Uterus (tissue), 4 donors: ENCODE measurements around the gene PLIN4. TPM values are rescaled to one million over a fixed set of nuclear protein-coding genes. Genes with fewer than 3 reads are reported as not detected.

Source experiments
- DNase-seq, 2 donors: peaks; one replicate each; pipeline ENCODE4 v3.0.0-alpha.2; 2019 to 2020
- H3K27ac ChIP-seq, 2 donors: fragments of 200-600 bp; sonication (generic); 1 replicate in 1 of 2; 2 replicates in 1 of 2; pipeline ENCODE4 v1.5.1; 2016 to 2018
- H3K27me3 ChIP-seq, 2 donors: fragments of 200-600 bp; sonication (generic); one replicate each; pipeline ENCODE4 v1.5.1; 2018 to 2019; ENCODE audit warnings: control low read depth in 1 of 2
- H3K36me3 ChIP-seq, 2 donors: fragments of 200-600 bp; sonication (generic); one replicate each; pipeline ENCODE4 v1.5.1; 2019; ENCODE audit warnings: control low read depth in 1 of 2
- H3K4me1 ChIP-seq, 2 donors: fragments of 200-600 bp; sonication (generic); one replicate each; pipeline ENCODE4 v1.5.1; 2018 to 2019; ENCODE audit warnings: control low read depth in 1 of 2
- H3K4me3 ChIP-seq, 2 donors: fragments of 200-600 bp; sonication (generic); 1 replicate in 1 of 2; 2 replicates in 1 of 2; pipeline ENCODE4 v1.5.1; 2018 to 2019; ENCODE audit warnings: mild to moderate bottlenecking in 1 of 2
- H3K9me3 ChIP-seq, 2 donors: fragments of 200-600 bp; sonication (generic); one replicate each; pipeline ENCODE4 v1.5.1; 2019; ENCODE audit warnings: control low read depth in 1 of 2
- POLR2A ChIP-seq, 2 donors: fragments of 450-650 bp; IDR thresholded peaks; one replicate each; pipeline ENCODE4 v1.6.1; 2016; ENCODE audit warnings: antibody characterized with exemption in 2 of 2, mild to moderate bottlenecking in 1 of 2, moderate library complexity in 1 of 2
- intact Hi-C: fragments of 100-400 bp; cut with DNase I; formaldehyde crosslinking; loops from one replicate; pipeline ENCODE4 v1.15.1; 2023; ENCODE audit warnings: low total_unique reads
- total RNA-seq, 4 donors: library from RNA; depleted of rRNA in 3 of 4; stranded (reverse); fragments of >200 nt in 3 of 4; gene quantifications; one replicate each; pipeline versions ENCODE4 v1.1.0 to v1.2.4, GENCODE V29; 2014 to 2023
- TF ChIP-seq, protein P1 (sequence below), 4 experiments: fragments of 200-600 bp in 2 of 4; fragments of 450-650 bp in 2 of 4; sonication (generic) in 2 of 4; IDR thresholded peaks; one replicate each; pipeline ENCODE4 v1.5.1; 2016 to 2019; ENCODE audit warnings: antibody characterized with exemption in 4 of 4, mild to moderate bottlenecking in 2 of 4, moderate library complexity in 1 of 4
- donor health status: DM: yes; HTN: yes; CAD: no.

Gene PLIN4
- total RNA-seq, 4 donors from 2014 or later: 7.9 to 78.3 (median 16.2) TPM

DNA sequence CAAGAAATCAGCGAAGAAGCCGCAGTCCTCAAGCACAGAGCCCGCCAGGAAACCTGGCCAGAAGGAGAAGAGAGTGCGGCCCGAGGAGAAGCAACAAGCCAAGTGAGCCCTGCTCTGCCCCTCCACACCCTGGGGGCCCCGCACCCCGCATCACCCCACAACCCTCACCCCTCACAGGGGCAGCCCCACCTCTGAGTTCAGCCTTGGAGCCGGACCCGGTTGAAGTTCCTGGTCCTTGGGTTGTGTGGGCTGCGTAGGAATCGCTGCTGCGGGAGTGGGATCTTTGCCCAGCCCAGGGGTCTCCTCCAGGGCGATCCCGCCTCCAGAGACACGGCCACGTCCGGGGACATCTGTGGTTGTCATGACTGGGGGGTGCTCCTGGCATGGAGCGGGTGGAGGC is 22.0 kb downstream of the PLIN4 start:
- no peak overlapping the region for H3K27ac ChIP-seq
- H3K4me3 ChIP-seq: no peak overlapping the region
- H3K36me3 ChIP-seq: no peaks in the 10 kb centered on the region
- no peaks in the 10 kb centered on the region for H3K9me3 ChIP-seq
- no peaks in the 10 kb centered on the region for H3K27me3 ChIP-seq
- DNase-seq: no peak
- intact Hi-C loops: no loop called here
- TF ChIP-seq, protein P1, sequence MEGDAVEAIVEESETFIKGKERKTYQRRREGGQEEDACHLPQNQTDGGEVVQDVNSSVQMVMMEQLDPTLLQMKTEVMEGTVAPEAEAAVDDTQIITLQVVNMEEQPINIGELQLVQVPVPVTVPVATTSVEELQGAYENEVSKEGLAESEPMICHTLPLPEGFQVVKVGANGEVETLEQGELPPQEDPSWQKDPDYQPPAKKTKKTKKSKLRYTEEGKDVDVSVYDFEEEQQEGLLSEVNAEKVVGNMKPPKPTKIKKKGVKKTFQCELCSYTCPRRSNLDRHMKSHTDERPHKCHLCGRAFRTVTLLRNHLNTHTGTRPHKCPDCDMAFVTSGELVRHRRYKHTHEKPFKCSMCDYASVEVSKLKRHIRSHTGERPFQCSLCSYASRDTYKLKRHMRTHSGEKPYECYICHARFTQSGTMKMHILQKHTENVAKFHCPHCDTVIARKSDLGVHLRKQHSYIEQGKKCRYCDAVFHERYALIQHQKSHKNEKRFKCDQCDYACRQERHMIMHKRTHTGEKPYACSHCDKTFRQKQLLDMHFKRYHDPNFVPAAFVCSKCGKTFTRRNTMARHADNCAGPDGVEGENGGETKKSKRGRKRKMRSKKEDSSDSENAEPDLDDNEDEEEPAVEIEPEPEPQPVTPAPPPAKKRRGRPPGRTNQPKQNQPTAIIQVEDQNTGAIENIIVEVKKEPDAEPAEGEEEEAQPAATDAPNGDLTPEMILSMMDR (IDR thresholded peaks at IDR 0.05): no peak
- no peak for TF ChIP-seq POLR2A (IDR thresholded peaks at IDR 0.05)
- H3K4me1 ChIP-seq: no peaks in the 10 kb centered on the region

DNA sequence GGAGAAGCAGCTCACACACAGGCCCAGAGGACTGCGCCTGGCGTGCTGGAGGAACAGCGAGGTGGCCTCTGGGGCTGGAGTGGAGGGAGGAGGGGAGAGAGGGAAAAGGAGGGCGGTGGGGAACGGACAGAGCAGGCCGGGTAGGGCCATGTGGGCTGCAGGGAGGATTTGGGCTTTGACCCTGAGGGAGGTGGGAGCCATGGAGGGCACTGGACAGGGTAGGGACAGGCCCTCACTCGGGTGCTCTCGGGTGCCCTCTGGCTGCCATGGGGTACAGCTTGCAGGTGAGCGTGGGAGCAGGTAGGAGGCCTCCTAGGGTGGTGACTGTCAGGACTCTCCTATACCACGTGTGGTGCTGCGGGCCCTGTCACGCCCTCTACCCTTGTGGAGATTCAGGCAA is 22.8 kb downstream of the PLIN4 start:
- Histone ChIP-seq H3K27ac (no peak overlapping the region), H3K4me1 (no peaks in the 10 kb centered on the region), H3K9me3 (no peaks in the 10 kb centered on the region), H3K36me3 (no peaks in the 10 kb centered on the region), H3K27me3 (no peaks in the 10 kb centered on the region), H3K4me3 (no peak overlapping the region)
- intact Hi-C loops: no loop called here
- no peak for TF ChIP-seq POLR2A (IDR thresholded peaks at IDR 0.05)
- TF ChIP-seq, protein P1 (IDR thresholded peaks at IDR 0.05): no peak
- no peak for DNase-seq

DNA sequence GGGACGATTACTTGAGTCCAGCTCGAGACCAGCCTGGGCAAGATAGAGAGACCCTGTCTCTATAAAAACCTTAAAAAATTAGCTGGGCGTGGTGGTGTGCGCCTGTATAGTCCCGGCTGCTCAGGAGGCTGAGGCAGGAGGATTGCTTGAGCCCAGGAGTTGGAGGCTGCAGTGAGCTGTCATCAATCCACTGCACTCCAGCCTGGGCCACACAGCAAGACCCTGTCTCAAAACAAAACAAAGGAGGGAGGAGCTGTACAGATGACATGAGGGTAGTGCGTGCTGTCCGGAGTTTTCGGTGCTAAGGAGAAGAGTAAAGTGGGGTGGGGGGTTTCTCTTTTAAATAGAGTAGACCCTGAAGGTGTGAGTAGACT is 23.6 kb downstream of the PLIN4 start:
- H3K27me3 ChIP-seq: no peaks in the 10 kb centered on the region
- H3K4me1 ChIP-seq: no peaks in the 10 kb centered on the region
- no peaks in the 10 kb centered on the region for H3K36me3 ChIP-seq
- DNase-seq: no peak
- TF ChIP-seq, protein P1 (IDR thresholded peaks at IDR 0.05): no peak
- no peak for TF ChIP-seq POLR2A (IDR thresholded peaks at IDR 0.05)
- no peak overlapping the region for H3K27ac ChIP-seq
- intact Hi-C loops: no loop called here
- no peak overlapping the region for H3K4me3 ChIP-seq
- no peaks in the 10 kb centered on the region for H3K9me3 ChIP-seq

DNA sequence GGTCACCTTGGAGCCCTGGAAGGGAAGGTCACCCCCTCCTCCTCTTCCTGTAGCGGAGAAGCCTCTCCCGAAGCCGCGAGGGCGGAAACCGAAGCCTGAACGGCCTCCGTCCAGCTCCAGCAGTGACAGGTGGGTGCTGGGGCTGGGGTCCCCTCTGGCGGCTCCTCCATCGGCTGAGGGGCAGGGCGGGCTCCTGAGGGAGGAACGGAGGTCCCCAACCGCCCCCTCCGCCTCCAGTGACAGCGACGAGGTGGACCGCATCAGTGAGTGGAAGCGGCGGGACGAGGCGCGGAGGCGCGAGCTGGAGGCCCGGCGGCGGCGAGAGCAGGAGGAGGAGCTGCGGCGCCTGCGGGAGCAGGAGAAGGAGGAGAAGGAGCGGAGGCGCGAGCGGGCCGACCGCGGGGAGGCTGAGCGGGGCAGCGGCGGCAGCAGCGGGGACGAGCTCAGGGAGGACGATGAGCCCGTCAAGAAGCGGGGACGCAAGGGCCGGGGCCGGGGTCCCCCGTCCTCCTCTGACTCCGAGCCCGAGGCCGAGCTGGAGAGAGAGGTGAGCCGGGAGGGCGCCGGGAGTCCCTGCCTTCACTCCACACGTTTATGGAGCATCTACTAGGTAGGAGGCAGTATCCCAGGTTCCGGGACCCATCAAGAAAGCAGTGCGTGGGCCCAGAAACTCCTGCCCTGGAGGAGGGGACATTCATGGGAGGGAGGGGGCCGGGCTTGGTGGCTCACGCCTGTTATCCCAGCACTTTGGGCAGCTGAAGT is 24.2 kb downstream of the PLIN4 start:
- no peak overlapping the region for H3K27ac ChIP-seq
- TF ChIP-seq POLR2A (IDR thresholded peaks at IDR 0.05): no peak
- TF ChIP-seq, protein P1 (IDR thresholded peaks at IDR 0.05): no peak
- intact Hi-C loops: no loop called here
- no peaks in the 10 kb centered on the region for H3K4me1 ChIP-seq
- no peaks in the 10 kb centered on the region for H3K36me3 ChIP-seq
- no peak for DNase-seq
- no peaks in the 10 kb centered on the region for H3K9me3 ChIP-seq
- no peak overlapping the region for H3K4me3 ChIP-seq
- H3K27me3 ChIP-seq: no peaks in the 10 kb centered on the region

DNA sequence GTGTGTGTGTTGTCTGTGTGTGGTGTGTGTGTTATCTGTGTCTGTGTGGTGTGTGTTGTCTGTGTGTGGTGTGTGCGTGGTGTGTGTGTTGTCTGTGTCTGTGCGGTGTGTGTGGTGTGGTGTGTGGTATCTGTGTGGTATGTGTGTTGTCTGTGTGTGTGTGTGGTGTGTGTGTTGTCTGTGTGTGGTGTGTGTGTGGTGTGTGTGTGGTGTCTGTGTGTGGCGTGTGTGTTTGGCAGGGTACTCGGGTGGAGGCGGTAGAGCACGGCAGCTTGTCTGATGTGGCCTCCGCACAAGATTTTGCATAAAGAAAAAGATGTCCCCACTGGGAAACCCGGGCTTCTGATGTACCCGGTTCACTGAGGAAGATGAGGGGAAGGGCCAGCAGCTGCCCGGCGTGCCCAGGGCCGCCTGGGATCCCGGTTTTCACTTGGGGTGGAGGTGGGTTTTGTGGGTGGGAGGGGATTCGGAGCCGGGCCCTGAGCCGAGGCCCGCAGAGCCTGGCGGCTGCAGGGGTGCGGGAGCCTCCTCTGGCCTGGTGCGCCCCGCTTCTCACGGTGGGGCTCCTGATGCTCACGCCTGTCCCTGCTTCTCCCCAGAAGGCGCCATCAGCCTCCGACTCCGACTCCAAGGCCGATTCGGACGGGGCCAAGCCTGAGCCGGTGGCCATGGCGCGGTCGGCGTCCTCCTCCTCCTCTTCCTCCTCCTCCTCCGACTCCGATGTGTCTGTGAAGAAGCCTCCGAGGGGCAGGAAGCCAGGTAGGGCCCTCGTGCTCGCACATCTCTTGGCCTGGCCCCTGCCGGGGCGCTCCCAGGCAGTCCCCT is 25.0 kb downstream of the PLIN4 start:
- Histone ChIP-seq H3K9me3 (no peaks in the 10 kb centered on the region), H3K4me3 (no peak overlapping the region), H3K27me3 (no peaks in the 10 kb centered on the region), H3K27ac (no peak overlapping the region), H3K36me3 (no peaks in the 10 kb centered on the region), H3K4me1 (no peaks in the 10 kb centered on the region)
- intact Hi-C loops: no loop called here
- TF ChIP-seq, protein P1 (IDR thresholded peaks at IDR 0.05): no peak
- TF ChIP-seq POLR2A (IDR thresholded peaks at IDR 0.05): no peak
- no peak for DNase-seq
